ENCODE data around the gene ABCA2. TPM values are rescaled to one million over a fixed set of nuclear protein-coding genes. Genes with fewer than 3 reads are reported as not detected.

The ABCA2 gene
- total RNA-seq, 2 experiments from 2014 or later: 4.1 to 4.7 TPM

GRCh38 chr9:137031904-137032640, 4.0 kb upstream of the ABCA2 start, which contains the start of gene FUT7:
Gene FUT7, minus strand, starts transcription at chr9:137032088. Its CDS starts 97 bp downstream, at chr9:137031991.
- no peaks in the 10 kb centered on the region for H3K9me3 Mint-ChIP-seq
- H3K4me3 Mint-ChIP-seq: no peak within 1 kb of the TSS
- peaks cover 44% of the 10 kb centered on the region for H3K4me1 Mint-ChIP-seq (ENCODE audit: low read depth)
- CTCF ChIA-PET: interaction anchor here (1.7 kb wide), 1 partner anchor 64 kb away, joined by 5 read pairs; no protein-coding TSS in a partner anchor
- H3K27ac Mint-ChIP-seq: no peak within 1 kb of the TSS
- peaks cover 5% of the 10 kb centered on the region for H3K27me3 Mint-ChIP-seq (ENCODE audit: low read depth)
- no peaks in the 10 kb centered on the region for H3K36me3 Mint-ChIP-seq (ENCODE audit: low read depth)
- intact Hi-C loops (cut with micrococcal nuclease): no loop called here
- DNase-seq: peak; percentile 59

- DNase-seq: peak; percentile 61
- H3K27ac Mint-ChIP-seq: no peak overlapping the region
- peaks cover 44% of the 10 kb centered on the region for H3K4me1 Mint-ChIP-seq (ENCODE audit: low read depth)
- H3K9me3 Mint-ChIP-seq: no peaks in the 10 kb centered on the region
- CTCF ChIA-PET: interaction anchor here (0.6 to 6.0 kb wide), 9 partner anchors 16 to 83 kb away, joined by 3 to 66 read pairs (median 10); partner anchors contain the start of genes CLIC3, NPDC1, PAXX and SAPCD2
- H3K4me3 Mint-ChIP-seq: no peak overlapping the region
- peaks cover 5% of the 10 kb centered on the region for H3K27me3 Mint-ChIP-seq (ENCODE audit: low read depth)
- no peaks in the 10 kb centered on the region for H3K36me3 Mint-ChIP-seq (ENCODE audit: low read depth)
- intact Hi-C loops (cut with micrococcal nuclease): no loop called here
Observed at GRCh38 chr9:137030538-137031527, 2.8 kb upstream of the ABCA2 start.

- intact Hi-C loops (cut with micrococcal nuclease): no loop called here
- Mint-ChIP-seq H3K4me1 (ENCODE audit: low read depth) (peaks cover 41% of the 10 kb centered on the region), H3K9me3 (no peaks in the 10 kb centered on the region), H3K4me3 (no peak overlapping the region), H3K36me3 (ENCODE audit: low read depth) (no peaks in the 10 kb centered on the region), H3K27ac (no peak overlapping the region), H3K27me3 (ENCODE audit: low read depth) (peaks cover 5% of the 10 kb centered on the region)
- CTCF ChIA-PET: interaction anchor here (0.6 to 6.0 kb wide), 32 partner anchors 8 to 302 kb away, joined by 3 to 66 read pairs (median 5); partner anchors contain the start of genes AJM1, CLIC3, MAN1B1 and NPDC1
- no peak for DNase-seq
Observed at GRCh38 chr9:137030006-137030405, 2.0 kb upstream of the ABCA2 start.

GRCh38 chr9:137029058-137029936, 1.3 kb upstream of the ABCA2 start:
- Mint-ChIP-seq H3K27me3 (ENCODE audit: low read depth) (peaks cover 5% of the 10 kb centered on the region), H3K36me3 (ENCODE audit: low read depth) (no peaks in the 10 kb centered on the region), H3K4me3 (peak overlapping the region; percentile 56), H3K4me1 (ENCODE audit: low read depth) (peaks cover 34% of the 10 kb centered on the region), H3K9me3 (no peaks in the 10 kb centered on the region), H3K27ac (no peak overlapping the region)
- DNase-seq: peak; percentile 82
- intact Hi-C loops (cut with micrococcal nuclease): loop anchor here (5.0 kb wide), 2 partner anchors 38 to 497 kb away; no protein-coding TSS in a partner anchor
- CTCF ChIA-PET: interaction anchor here (0.6 to 6.0 kb wide), 40 partner anchors 9 to 301 kb away, joined by 3 to 66 read pairs (median 4); partner anchors contain the start of genes AJM1, CLIC3, MAN1B1 and NPDC1

- no peak overlapping the region for H3K27ac Mint-ChIP-seq
- H3K4me1 Mint-ChIP-seq (ENCODE audit: low read depth): peaks cover 34% of the 10 kb centered on the region
- peak overlapping the region; percentile 56 for H3K4me3 Mint-ChIP-seq
- intact Hi-C loops (cut with micrococcal nuclease): loop anchor here (5.0 kb wide), 2 partner anchors 39 to 496 kb away; no protein-coding TSS in a partner anchor
- H3K27me3 Mint-ChIP-seq (ENCODE audit: low read depth): peaks cover 5% of the 10 kb centered on the region
- no peaks in the 10 kb centered on the region for H3K9me3 Mint-ChIP-seq
- peak; percentile 74 for DNase-seq
- no peaks in the 10 kb centered on the region for H3K36me3 Mint-ChIP-seq (ENCODE audit: low read depth)
- CTCF ChIA-PET: interaction anchor here (1.0 to 6.0 kb wide), 29 partner anchors 8 to 300 kb away, joined by 3 to 66 read pairs (median 6); partner anchors contain the start of genes AJM1, CLIC3, MAN1B1 and NPDC1
Observed at GRCh38 chr9:137028263-137029057, 423 bp upstream of the ABCA2 start.

GRCh38 chr9:137026828-137027227, 1.2 kb downstream of the ABCA2 start:
- H3K4me3 Mint-ChIP-seq: no peak overlapping the region
- H3K27ac Mint-ChIP-seq: no peak overlapping the region
- peaks cover 25% of the 10 kb centered on the region for H3K4me1 Mint-ChIP-seq (ENCODE audit: low read depth)
- peaks cover 4% of the 10 kb centered on the region for H3K27me3 Mint-ChIP-seq (ENCODE audit: low read depth)
- CTCF ChIA-PET: interaction anchor here (1.1 to 6.0 kb wide), 5 partner anchors 8 to 179 kb away, joined by 3 to 66 read pairs (median 5); partner anchors contain the start of genes NPDC1 and SAPCD2
- H3K9me3 Mint-ChIP-seq: no peaks in the 10 kb centered on the region
- H3K36me3 Mint-ChIP-seq (ENCODE audit: low read depth): no peaks in the 10 kb centered on the region
- intact Hi-C loops (cut with micrococcal nuclease): loop anchor here (5.0 kb wide), 2 partner anchors 40 to 495 kb away; no protein-coding TSS in a partner anchor
- DNase-seq: no peak

GRCh38 chr9:137026384-137026783, 1.7 kb downstream of the ABCA2 start:
- no peak overlapping the region for H3K4me3 Mint-ChIP-seq

GRCh38 chr9:137025517-137025966, 2.5 kb downstream of the ABCA2 start:
- CTCF ChIA-PET: interaction anchor here (0.9 to 6.0 kb wide), 5 partner anchors 9 to 238 kb away, joined by 4 to 66 read pairs (median 4); partner anchors contain the start of genes NPDC1 and SAPCD2
- Mint-ChIP-seq H3K27me3 (ENCODE audit: low read depth) (peaks cover 3% of the 10 kb centered on the region), H3K27ac (no peak overlapping the region), H3K36me3 (ENCODE audit: low read depth) (no peaks in the 10 kb centered on the region), H3K9me3 (no peaks in the 10 kb centered on the region), H3K4me3 (no peak overlapping the region), H3K4me1 (ENCODE audit: low read depth) (peaks cover 20% of the 10 kb centered on the region)
- DNase-seq: no peak
- intact Hi-C loops (cut with micrococcal nuclease): loop anchor here (5.0 kb wide), 2 partner anchors 42 to 493 kb away; no protein-coding TSS in a partner anchor

More at GRCh38 chr9:137026384-137026783, 1.7 kb downstream of the ABCA2 start:
- CTCF ChIA-PET: interaction anchor here (1.1 to 6.0 kb wide), 4 partner anchors 8 to 41 kb away, joined by 4 to 66 read pairs (median 16); partner anchors contain the start of genes NPDC1 and SAPCD2
- H3K4me1 Mint-ChIP-seq (ENCODE audit: low read depth): peaks cover 24% of the 10 kb centered on the region
- peaks cover 3% of the 10 kb centered on the region for H3K27me3 Mint-ChIP-seq (ENCODE audit: low read depth)
- DNase-seq: no peak
- H3K36me3 Mint-ChIP-seq (ENCODE audit: low read depth): no peaks in the 10 kb centered on the region
- no peak overlapping the region for H3K27ac Mint-ChIP-seq
- intact Hi-C loops (cut with micrococcal nuclease): loop anchor here (5.0 kb wide), 2 partner anchors 41 to 494 kb away; no protein-coding TSS in a partner anchor
- H3K9me3 Mint-ChIP-seq: no peaks in the 10 kb centered on the region

- no peak overlapping the region for H3K27ac Mint-ChIP-seq
- intact Hi-C loops (cut with micrococcal nuclease): no loop called here
- H3K4me1 Mint-ChIP-seq (ENCODE audit: low read depth): peaks cover 3% of the 10 kb centered on the region
- H3K36me3 Mint-ChIP-seq (ENCODE audit: low read depth): no peaks in the 10 kb centered on the region
- no peak for DNase-seq
- no peak overlapping the region for H3K4me3 Mint-ChIP-seq
- CTCF ChIA-PET: interaction anchor here (0.7 to 1.8 kb wide), 2 partner anchors 44 to 244 kb away, joined by 3 to 5 read pairs; no protein-coding TSS in a partner anchor
- H3K27me3 Mint-ChIP-seq (ENCODE audit: low read depth): no peaks in the 10 kb centered on the region
- H3K9me3 Mint-ChIP-seq: no peaks in the 10 kb centered on the region
Observed at GRCh38 chr9:137023583-137023991, 4.5 kb downstream of the ABCA2 start.

GRCh38 chr9:137023157-137023556, 4.9 kb downstream of the ABCA2 start:
- CTCF ChIA-PET: interaction anchor here (0.7 to 1.8 kb wide), 2 partner anchors 45 to 243 kb away, joined by 3 to 5 read pairs; no protein-coding TSS in a partner anchor
- intact Hi-C loops (cut with micrococcal nuclease): no loop called here
- Mint-ChIP-seq H3K27ac (no peak overlapping the region), H3K36me3 (ENCODE audit: low read depth) (no peaks in the 10 kb centered on the region), H3K4me1 (ENCODE audit: low read depth) (peaks cover 3% of the 10 kb centered on the region), H3K9me3 (no peaks in the 10 kb centered on the region), H3K4me3 (no peak overlapping the region), H3K27me3 (ENCODE audit: low read depth) (no peaks in the 10 kb centered on the region)
- no peak for DNase-seq
